GM10248 (cell line): ENCODE results near the gene CHST11.

Experiments used
- CTCF ChIA-PET: fragments of 300-600 bp; sonication (Branson Sonifier 250); formaldehyde crosslinking; extraction: SDS; loops from one replicate; lab custom pipeline; 2021; ENCODE audit warnings: antibody characterized with exemption; lab: Yijun Ruan, JAX
- POLR2A ChIA-PET: fragments of 350-650 bp; sonication (Branson Sonifier 250); formaldehyde crosslinking; extraction: SDS; loops from one replicate; lab custom pipeline; 2020; ENCODE audit warnings: antibody characterized with exemption; lab: Yijun Ruan, JAX
- DNase-seq: peaks from one replicate; pipeline ENCODE4 v3.0.0; 2012; ENCODE audit errors: extremely low spot score
- TF ChIP-seq, protein P1 (sequence below): IDR thresholded peaks from 2 replicates; pipeline ENCODE4 v1.5.1; 2012; ENCODE audit warnings: mild to moderate bottlenecking, low read depth; ENCODE audit errors: extremely low read depth, missing control alignments, control extremely low read depth

The CHST11 gene

DNA sequence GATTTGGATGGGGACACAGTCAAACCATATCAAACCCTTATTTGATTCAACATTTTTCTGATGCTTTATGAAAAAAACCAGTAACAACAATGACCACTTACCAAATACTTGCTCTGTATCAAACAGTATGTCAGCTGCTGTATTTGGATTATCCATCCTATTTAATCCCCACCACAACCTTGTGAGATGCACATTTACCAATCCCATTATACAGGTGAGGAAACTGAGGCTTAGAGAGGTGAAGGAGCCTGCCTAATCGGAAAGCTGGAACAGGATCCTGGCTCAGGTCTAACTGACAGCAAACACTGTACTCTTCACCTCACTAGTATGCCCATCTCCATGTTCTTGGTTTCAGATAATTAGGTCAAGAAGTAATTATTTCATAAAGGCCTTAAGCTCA is 13.8 kb downstream of the CHST11 start:
- CTCF ChIA-PET: interaction anchor here (1.2 kb wide), 1 partner anchor 9 kb away, joined by 3 read pairs; no protein-coding TSS in a partner anchor

DNA sequence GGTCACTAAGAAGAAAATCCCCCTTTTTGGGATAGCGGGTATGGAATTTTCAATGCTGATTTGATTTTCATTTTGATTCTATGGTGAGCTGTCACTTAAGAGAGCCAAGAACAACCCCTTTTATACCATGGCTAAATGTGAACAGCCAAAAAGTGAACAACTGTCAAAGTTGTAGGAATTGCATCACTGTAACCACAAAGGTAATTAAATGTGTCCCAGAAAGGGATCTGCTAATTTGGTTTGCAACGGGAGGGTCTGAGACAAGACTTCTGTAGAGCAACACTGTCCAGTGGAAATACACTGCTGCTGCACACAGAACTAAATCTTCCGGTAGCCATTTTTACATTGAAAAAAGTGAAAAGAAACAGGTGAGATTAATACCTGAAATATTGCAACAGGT is 14.6 kb downstream of the CHST11 start:
- DNase-seq: no peak
- ChIA-PET CTCF (interaction anchor here (0.9 to 3.1 kb wide), 3 partner anchors 8 to 20 kb away, joined by 3 to 20 read pairs (median 3); no protein-coding TSS in a partner anchor), POLR2A (no interaction called here)
- TF ChIP-seq, protein P1, sequence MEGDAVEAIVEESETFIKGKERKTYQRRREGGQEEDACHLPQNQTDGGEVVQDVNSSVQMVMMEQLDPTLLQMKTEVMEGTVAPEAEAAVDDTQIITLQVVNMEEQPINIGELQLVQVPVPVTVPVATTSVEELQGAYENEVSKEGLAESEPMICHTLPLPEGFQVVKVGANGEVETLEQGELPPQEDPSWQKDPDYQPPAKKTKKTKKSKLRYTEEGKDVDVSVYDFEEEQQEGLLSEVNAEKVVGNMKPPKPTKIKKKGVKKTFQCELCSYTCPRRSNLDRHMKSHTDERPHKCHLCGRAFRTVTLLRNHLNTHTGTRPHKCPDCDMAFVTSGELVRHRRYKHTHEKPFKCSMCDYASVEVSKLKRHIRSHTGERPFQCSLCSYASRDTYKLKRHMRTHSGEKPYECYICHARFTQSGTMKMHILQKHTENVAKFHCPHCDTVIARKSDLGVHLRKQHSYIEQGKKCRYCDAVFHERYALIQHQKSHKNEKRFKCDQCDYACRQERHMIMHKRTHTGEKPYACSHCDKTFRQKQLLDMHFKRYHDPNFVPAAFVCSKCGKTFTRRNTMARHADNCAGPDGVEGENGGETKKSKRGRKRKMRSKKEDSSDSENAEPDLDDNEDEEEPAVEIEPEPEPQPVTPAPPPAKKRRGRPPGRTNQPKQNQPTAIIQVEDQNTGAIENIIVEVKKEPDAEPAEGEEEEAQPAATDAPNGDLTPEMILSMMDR: no peak

More for the DNA sequence above, 13.8 kb downstream of the CHST11 start:
- TF ChIP-seq, protein P1: no peak
- POLR2A ChIA-PET: no interaction called here
- DNase-seq: no peak

DNA sequence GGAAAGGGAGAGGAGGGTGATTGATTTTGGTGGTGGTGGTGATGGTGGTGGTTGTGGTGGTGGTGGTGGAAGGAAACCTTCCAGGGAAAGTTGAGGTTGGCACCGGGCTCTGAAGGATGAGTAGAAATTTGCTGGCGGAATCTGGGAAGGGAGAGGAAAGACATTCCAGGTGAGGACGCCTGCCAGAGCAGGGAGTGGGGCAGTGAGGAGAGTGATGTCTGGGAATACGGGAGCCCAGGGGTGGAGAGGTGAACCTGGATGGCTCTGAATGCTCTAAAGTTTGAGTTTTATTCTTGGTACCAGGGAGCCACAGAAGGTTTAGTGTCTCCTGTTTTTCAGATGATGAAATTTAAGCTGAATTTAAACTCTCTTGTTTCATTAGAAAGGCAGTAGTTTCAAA is 16.0 kb downstream of the CHST11 start:
- POLR2A ChIA-PET: interaction anchor here (2.2 kb wide), 1 partner anchor 13 kb away, joined by 5 read pairs; no protein-coding TSS in a partner anchor
- DNase-seq: no peak
- TF ChIP-seq, protein P1: no peak
- CTCF ChIA-PET: interaction anchor here (1.2 to 3.1 kb wide), 7 partner anchors 8 to 131 kb away, joined by 4 to 20 read pairs (median 5); partner anchors contain the start of gene CHST11

DNA sequence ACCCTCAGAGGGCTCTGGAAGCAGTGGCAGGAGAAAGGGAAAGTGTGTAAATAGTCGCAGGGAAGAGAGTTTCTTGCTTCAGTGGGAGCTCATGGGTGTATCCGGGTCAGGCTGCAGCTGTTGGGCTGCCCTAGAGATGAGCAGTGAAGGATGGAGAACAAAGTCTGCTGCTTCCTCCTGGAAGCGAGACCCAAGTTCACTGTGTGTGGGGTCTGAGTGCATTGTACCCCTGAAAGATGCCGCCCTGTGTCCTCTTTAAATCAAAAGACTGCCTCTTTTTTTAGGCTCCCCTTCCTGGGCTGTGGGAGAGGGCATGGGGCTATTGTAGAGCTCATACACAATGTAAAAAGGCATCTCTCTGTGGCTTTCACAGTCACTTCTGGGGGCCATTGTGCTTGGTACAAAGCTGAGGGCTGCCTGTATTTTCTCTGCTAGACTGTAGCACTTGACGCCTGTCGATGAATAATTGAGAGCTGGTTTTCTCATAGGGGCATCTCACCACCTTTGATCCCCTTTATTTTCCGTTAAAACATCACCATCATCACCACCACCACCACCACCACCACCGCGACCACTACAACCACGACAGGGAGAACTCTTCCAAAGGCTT is 16.7 kb downstream of the CHST11 start:
- CTCF ChIA-PET: interaction anchor here (1.0 to 3.1 kb wide), 8 partner anchors 9 to 131 kb away, joined by 4 to 20 read pairs (median 6); partner anchors contain the start of gene CHST11
- POLR2A ChIA-PET: interaction anchor here (2.2 kb wide), 1 partner anchor 14 kb away, joined by 5 read pairs; no protein-coding TSS in a partner anchor
- TF ChIP-seq, protein P1: no peak
- no peak for DNase-seq

DNA sequence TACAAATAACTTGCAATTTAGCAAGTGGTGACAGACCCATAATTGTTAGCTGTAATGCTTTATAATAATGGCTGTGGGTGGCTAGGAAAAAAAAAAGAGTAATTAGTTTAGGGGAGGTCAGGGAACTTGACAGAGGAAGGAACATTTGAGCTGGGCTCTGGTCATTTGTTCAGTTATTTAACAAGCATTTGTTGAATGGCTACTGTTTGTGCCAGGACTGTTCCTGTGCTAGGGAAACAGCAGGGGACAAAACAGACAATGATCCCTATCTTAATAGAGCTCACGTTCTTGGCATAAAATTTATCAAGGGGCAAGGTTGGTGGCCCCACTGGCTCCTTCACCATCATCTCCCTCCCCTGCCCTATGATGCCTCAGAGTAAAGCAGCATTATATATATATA is 18.5 kb downstream of the CHST11 start:
- DNase-seq: no peak
- TF ChIP-seq, protein P1: no peak
- ChIA-PET CTCF (no interaction called here), POLR2A (no interaction called here)

DNA sequence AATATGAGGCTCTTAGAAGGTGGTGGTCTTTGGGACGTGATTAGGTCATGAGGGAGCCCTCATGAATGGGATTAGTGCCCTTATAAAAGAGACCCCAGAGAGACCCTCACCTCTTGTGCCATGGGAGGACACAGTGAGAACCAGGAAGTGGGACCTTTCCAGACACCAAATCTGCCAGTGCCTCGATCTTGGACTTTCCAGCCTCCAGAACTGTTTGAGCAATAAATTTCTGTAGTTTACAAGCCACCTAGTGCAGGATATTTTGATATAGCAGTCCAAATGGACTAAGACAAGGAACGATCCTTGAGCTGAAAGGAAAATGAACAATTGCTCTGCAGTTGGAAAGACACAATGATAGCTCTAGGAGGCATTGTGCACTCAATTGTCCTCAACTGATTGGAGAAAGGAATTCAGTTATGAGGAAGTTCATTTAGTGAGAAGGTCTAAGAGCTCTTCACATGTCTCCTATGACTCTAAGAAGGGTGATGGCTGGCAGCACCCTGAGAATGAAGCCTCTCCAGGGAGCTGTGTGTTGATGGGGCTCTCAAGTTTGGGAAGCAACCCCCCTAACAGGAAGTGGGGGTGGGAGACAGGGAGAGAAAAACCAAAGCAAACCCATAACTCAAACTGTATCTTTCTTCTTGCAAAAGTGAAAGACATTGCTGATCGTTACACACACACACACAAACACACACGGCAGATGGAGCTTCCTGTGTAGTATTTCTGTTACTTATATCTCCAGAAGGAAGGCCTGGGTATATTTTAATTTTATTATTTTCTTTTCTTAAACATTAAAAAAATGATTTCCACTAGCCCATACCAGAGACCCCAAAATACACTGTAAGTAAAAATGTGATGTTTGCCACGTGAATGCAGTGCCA is 21.0 kb downstream of the CHST11 start:
- no peak for DNase-seq
- CTCF ChIA-PET: interaction anchor here (1.1 to 3.3 kb wide), 9 partner anchors 8 to 237 kb away, joined by 3 to 15 read pairs (median 6); no protein-coding TSS in a partner anchor
- POLR2A ChIA-PET: no interaction called here
- TF ChIP-seq, protein P1: no peak
